Right atrium auricular region (tissue), 2 donors: ENCODE measurements around the gene KLHL8. TPM values are rescaled to one million over a fixed set of nuclear protein-coding genes. Genes with fewer than 3 reads are reported as not detected.

Experiments used
- DNase-seq: peaks from one replicate; pipeline ENCODE4 v3.0.0-alpha.2; 2019; ENCODE audit warnings: low spot score
- H3K27ac ChIP-seq, 2 donors: fragments of 200-600 bp; sonication (generic); 1 replicate in 1 of 2; 2 replicates in 1 of 2; pipeline ENCODE4 v1.5.1; 2016 to 2019
- H3K27me3 ChIP-seq, 2 donors: fragments of 200-600 bp; sonication (generic); one replicate each; pipeline versions ENCODE4 v1.5.1 to v1.6.0; 2017 to 2019
- H3K36me3 ChIP-seq: fragments of 200-600 bp; sonication (generic); one replicate; pipeline ENCODE4 v1.5.1; 2016
- H3K4me1 ChIP-seq, 2 donors: fragments of 200-600 bp; sonication (generic); one replicate each; pipeline versions ENCODE4 v1.5.1 to v1.6.0; 2017 to 2019
- H3K4me3 ChIP-seq, 2 donors: fragments of 200-600 bp; sonication (generic); 1 replicate in 1 of 2; 2 replicates in 1 of 2; pipeline ENCODE4 v1.5.1; 2017 to 2019; ENCODE audit warnings: mild to moderate bottlenecking in 1 of 2, moderate library complexity in 1 of 2
- H3K9me3 ChIP-seq, 2 donors: fragments of 200-600 bp; sonication (generic); one replicate each; pipeline ENCODE4 v1.5.1; 2019
- CTCF ChIP-seq, 2 donors: fragments of 200-600 bp; sonication (generic); IDR thresholded peaks; one replicate each; pipeline ENCODE4 v1.5.1; 2019; ENCODE audit warnings: antibody characterized with exemption in 2 of 2
- total RNA-seq, 2 donors: library from RNA; depleted of rRNA; stranded (reverse); fragments of >200 nt; gene quantifications; one replicate each; pipeline ENCODE4 v1.1.0, GENCODE V29; 2016

Gene KLHL8
- total RNA-seq, 2 donors from 2014 or later, result 5.9 to 6.9 TPM

DNA sequence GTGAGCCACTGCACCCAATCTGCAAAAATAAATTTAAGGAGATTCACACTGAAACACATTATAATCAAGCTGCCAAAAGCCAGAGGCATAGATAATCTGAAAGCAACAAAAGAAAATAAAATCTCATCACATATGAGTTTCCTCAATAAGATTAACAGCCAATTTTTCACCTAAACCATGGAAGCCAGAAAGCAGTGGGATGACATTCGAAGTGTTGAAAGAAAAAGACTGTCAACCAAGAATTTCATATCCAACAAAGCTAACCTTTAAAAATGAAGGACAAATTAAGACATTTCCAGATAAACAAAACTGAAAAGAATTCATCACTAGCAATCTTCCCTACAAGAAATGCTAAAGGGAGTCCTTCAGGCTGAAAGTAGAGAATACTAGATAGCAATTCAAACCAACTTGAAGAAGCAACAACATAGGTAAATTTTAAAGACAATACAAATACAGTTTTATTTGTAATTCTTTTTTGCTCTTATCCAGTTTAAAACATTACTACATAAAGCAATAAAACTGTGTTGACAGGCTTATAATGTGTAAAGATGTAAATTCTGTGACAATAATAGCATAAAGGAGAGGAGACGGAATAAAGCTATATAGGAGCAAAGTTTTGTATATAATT lies 23.1 kb upstream of the KLHL8 start:
- Histone ChIP-seq H3K27ac (no peak overlapping the region), H3K4me3 (no peak overlapping the region), H3K9me3 (peaks cover 6 to 23% of the 10 kb centered on the region in 2 donors), H3K27me3 (no peaks in the 10 kb centered on the region), H3K36me3 (no peaks in the 10 kb centered on the region), H3K4me1 (no peaks in the 10 kb centered on the region)
- no peak for TF ChIP-seq CTCF (IDR thresholded peaks at IDR 0.05)
- DNase-seq, result no peak

GRCh38 chr4:87241336-87241735 lies 20.9 kb upstream of the KLHL8 start:
- Histone ChIP-seq H3K36me3 (no peaks in the 10 kb centered on the region), H3K9me3 (peaks cover 6 to 23% of the 10 kb centered on the region in 2 donors), H3K4me3 (no peak overlapping the region), H3K4me1 (no peaks in the 10 kb centered on the region), H3K27ac (no peak overlapping the region), H3K27me3 (no peaks in the 10 kb centered on the region)
- no peak for DNase-seq
- TF ChIP-seq CTCF (IDR thresholded peaks at IDR 0.05), result no peak

GRCh38 chr4:87240341-87240740 lies 19.9 kb upstream of the KLHL8 start:
- H3K4me1 ChIP-seq, result no peaks in the 10 kb centered on the region
- H3K4me3 ChIP-seq, result no peak overlapping the region
- no peaks in the 10 kb centered on the region for H3K36me3 ChIP-seq
- peaks cover 6 to 23% of the 10 kb centered on the region in 2 donors for H3K9me3 ChIP-seq
- H3K27me3 ChIP-seq, result no peaks in the 10 kb centered on the region
- H3K27ac ChIP-seq, result no peak overlapping the region
- TF ChIP-seq CTCF (IDR thresholded peaks at IDR 0.05), result no peak
- no peak for DNase-seq

DNA sequence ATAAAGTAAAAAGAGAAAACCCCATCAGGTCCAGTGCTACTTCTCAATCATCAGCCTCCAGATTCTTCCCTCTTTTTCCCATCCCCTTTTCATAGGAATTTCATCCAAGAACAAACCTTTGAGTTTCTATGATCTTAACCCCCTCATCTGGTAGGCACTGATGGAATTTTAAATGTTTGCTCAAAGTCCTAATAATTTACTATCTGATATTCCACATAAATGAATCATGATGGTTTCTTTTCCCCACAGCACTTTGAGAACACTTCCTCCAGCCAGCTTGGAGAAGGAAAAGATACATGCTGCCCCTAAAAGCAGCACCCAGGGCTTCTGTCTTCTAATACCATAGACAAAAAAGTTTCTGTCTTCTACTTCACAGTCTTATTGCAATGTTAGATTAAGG lies 19.4 kb upstream of the KLHL8 start:
- H3K4me3 ChIP-seq, result no peak overlapping the region
- TF ChIP-seq CTCF (IDR thresholded peaks at IDR 0.05), result no peak
- no peaks in the 10 kb centered on the region for H3K4me1 ChIP-seq
- no peak for DNase-seq
- H3K9me3 ChIP-seq, result peaks cover 6 to 23% of the 10 kb centered on the region in 2 donors
- H3K27me3 ChIP-seq, result no peaks in the 10 kb centered on the region
- no peak overlapping the region for H3K27ac ChIP-seq
- H3K36me3 ChIP-seq, result no peaks in the 10 kb centered on the region

DNA sequence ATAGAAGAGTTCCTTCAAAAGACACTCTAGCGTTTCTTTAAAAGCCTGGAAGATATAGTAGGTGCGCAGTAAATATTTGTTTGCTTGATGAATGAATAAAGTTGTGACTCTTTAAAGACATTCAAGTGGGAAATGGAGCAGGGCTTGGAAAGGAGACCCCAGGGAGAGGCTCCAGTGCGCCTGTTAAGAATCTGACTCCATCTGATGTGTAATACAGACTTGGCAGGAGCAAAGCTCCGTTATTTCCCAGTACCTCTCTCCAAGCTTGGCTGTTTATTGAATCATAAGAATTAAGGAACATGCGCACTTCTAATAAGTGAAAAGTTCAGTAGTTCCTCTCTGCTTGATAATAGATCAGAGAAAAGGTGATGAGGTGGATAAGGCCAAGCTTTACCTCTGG lies 18.8 kb upstream of the KLHL8 start:
- no peak for TF ChIP-seq CTCF (IDR thresholded peaks at IDR 0.05)
- Histone ChIP-seq H3K27ac (no peak overlapping the region), H3K4me3 (no peak overlapping the region), H3K27me3 (no peaks in the 10 kb centered on the region), H3K36me3 (no peaks in the 10 kb centered on the region), H3K9me3 (peaks cover 6 to 22% of the 10 kb centered on the region in 2 donors), H3K4me1 (no peaks in the 10 kb centered on the region)
- no peak for DNase-seq

DNA sequence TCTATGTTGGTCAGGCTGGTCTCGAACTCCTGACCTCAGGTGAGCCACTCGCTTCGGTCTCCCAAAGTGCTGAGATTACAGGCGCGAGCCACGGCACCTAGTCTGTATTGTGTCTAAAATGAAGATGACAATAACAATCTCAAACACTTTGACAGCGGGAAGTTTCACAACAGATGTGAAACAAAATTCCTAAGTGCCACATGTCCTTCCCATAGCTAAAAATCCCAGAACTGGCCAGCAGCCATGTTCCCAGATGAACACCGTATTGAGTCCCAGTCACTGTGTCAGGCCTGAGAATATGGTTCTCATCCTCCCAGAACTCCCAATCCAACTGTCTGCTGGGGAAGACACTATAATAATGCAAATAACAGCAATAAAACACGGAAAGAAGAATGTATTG lies 16.4 kb upstream of the KLHL8 start:
- Histone ChIP-seq H3K36me3 (no peaks in the 10 kb centered on the region), H3K27me3 (no peaks in the 10 kb centered on the region), H3K27ac (no peak overlapping the region), H3K4me1 (no peaks in the 10 kb centered on the region), H3K4me3 (no peak overlapping the region), H3K9me3 (no peaks in the 10 kb centered on the region)
- no peak for DNase-seq
- no peak for TF ChIP-seq CTCF (IDR thresholded peaks at IDR 0.05)
